HG03520 (cell line): ENCODE results near the gene GMCL2.

Source experiments
- ATAC-seq: cut with Tn5 transposase; IDR thresholded peaks from one replicate; pipeline ENCODE4 v1.9.1; 2021; ENCODE audit warnings: mild to moderate bottlenecking, moderate library complexity; ENCODE audit not compliant: unreplicated experiment

GMCL2 gene

DNA sequence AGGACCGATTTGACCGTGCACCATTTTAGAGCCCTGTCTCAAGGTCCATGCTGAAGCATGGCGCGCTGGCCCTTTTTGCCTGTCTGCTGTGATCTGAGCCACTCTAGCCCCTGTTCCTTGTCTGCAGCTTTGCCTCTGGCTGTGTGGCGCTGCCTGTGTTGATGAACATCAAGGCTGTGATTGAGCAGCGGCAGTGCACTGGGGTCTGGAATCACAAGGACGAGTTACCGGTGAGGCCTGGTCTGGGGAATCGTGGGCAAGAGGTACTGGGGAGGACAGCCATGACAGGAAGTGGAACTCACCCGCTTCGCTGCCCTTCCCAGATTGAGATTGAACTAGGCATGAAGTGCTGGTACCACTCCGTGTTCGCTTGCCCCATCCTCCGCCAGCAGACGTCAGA, 39.8 kb downstream of the GMCL2 start:
- no peak for ATAC-seq

DNA sequence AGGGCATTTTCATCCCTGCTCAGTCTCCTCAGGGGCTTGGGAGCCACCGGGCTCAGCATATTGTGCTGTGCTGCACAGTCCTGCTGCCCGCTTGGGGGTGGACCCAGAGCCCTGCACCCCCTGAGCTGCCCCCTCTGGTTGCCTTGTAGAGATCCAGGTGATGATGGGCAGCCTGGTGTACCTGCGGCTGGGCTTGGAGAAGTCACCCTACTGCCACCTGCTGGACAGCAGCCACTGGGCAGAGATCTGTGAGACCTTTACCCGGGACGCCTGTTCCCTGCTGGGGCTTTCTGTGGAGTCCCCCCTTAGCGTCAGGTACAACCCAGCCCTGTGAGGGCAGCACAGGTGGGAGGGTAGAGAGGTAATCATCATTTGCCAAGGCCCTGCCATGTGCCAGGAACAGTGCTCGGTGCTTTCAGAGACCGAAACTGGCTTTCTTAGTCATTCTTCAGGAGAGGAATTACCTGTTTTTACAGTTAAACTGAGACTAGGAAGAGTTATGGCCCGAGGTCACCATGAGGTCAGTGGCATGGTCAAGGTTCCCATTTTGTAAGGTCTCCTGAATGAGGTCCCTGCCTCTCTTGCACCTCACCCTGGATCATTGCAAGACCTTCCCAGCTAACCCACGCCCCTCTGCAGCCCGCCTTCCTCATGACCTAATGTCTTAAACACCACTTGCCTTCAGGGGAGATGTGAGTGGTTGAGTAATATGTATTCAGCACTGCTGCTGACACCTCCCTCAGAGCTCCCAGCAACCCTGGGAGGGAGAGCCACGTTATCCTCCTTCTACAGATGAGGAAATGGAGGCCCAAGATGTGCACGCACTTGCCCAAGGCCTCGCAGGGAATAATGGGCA, 41.0 kb downstream of the GMCL2 start:
- no peak for ATAC-seq

DNA sequence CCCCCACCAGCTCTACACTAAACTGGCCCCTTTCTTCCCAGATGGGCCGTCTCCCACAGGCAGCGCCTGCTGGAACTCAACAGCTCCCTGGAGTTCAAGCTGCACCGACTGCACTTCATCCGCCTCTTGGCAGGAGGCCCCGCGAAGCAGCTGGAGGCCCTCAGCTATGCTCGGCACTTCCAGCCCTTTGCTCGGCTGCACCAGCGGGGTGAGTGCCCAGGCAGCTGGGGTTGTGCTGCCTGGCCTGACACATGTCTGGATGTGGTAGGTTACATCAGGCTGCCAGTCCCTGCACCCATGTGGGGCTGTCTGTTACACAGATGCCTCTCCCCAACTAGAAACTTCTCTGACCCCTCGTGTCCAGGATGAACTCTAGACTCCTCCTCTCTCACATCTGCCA, 43.3 kb downstream of the GMCL2 start:
- no peak for ATAC-seq

DNA sequence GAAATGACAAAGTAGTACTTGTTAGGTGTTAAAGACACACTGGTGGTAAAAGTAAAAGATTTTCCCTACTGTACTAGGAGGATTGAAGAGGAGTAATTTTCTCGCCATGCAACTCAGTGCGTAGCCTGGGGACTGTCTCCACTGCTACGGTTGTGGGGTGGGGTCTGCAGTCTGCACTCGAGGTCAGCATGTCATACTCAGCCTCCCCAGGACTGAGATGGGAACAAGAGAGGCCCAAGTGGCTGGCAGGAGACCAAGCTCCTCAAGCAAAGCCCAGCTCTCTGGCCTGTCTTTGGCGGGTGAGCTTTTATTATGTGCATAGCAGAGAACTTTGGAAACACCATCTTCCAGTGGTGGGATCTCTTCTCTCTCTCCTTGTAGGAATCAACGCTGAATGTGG, 43.9 kb downstream of the GMCL2 start:
- no peak for ATAC-seq

DNA sequence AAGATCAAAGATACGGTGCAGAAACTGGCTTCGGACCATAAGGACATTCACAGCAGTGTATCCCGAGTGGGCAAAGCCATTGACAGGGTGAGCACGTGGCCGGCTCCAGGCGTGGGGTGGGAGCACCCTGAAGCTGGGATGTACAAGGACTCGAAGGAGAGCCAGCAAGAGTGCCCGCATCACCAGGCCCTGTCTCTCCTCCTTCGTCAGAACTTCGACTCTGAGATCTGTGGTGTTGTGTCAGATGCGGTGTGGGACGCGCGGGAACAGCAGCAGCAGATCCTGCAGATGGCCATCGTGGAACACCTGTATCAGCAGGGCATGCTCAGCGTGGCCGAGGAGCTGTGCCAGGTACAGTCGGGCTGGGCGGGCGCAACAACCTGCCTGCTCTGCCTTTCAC, 44.5 kb downstream of the GMCL2 start:
- no peak for ATAC-seq

DNA sequence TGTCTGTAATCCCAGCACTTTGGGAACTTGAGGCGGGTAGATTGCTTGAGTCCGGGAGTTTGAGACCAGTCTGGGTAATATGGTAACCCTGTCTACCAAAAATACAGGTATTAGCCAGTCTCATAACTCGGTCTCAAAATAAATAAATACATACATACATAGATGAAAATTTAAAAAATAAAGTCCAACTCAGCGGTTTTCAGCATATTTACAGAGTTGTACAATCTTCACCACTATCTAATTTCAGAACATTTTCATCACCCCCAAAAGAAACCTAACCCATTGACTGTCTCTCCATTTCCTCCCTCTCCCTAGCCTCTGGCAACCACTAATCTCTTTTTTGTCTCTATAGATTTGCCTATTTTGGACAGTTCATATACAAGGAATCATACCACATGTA, 45.6 kb downstream of the GMCL2 start:
- ATAC-seq = no peak

DNA sequence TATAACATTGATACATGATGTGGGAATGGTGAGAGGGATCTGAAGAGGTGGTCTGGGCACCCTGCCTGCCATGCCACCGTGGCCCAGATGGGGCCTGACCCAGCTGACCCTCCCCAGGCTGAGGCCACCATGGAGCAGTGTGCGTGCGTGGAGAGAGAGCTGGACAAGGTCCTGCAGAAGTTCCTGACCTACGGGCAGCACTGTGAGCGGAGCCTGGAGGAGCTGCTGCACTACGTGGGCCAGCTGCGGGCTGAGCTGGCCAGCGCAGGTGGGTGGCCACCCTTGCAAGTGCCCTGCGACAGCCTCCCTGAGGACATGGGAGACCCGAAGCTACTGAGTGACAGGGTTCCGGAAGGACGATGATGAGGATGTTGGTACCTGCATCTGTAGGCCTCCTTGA, 49.2 kb downstream of the GMCL2 start:
- no peak for ATAC-seq

DNA sequence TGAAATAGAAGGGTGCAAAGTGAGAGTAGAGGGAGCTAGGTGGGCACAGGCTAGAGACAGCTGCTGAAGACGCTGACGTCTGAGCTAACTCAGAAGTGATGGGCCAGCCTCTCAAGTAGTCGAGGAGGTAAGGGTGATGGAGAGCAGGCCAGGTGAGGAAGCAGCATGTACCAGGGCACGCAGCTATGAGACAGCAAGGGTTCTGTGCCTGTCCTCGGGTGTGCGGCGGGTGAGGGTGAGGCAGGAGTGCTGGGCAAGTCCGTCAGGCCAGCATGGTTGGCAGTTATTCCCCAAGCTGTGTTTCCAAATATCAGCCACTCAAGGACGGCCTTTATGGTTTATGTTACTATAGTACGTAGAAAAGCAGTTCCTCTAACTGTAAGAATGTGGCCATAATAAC, 50.2 kb downstream of the GMCL2 start:
- ATAC-seq = no peak
